GM12878 (cell line): ENCODE measurements around the gene MAP7. TPM values are rescaled to one million over a fixed set of nuclear protein-coding genes. Genes with fewer than 3 reads are reported as not detected.

Experiments used
- ATAC-seq: fragments of 200-7000 bp; cut with Tn5 transposase; 3 replicates; pipeline ENCODE4 v1.9.1; 2020; ENCODE audit warnings: mild to moderate bottlenecking, moderate library complexity
- BruUV-seq: library from RNA; stranded (reverse); fragments of 400-500 nt; replicated peaks from 2 replicates; lab custom pipeline; 2021; lab: Mats Ljungman, UMichigan
- CTCF ChIA-PET: fragments of 300-600 bp; sonication (Branson Sonifier 250); formaldehyde crosslinking; extraction: SDS; loops from one replicate; lab custom pipeline; 2021; ENCODE audit warnings: inconsistent platforms; lab: Yijun Ruan, JAX
- POLR2A ChIA-PET: fragments of 350-600 bp; formaldehyde crosslinking; extraction: SDS; loops from one replicate; lab custom pipeline; 2021; ENCODE audit warnings: inconsistent platforms; lab: Charles Lee
- RAD21 ChIA-PET: fragments of 300-600 bp; sonication (Branson Sonifier 250); formaldehyde crosslinking; loops from one replicate; lab custom pipeline; 2023; ENCODE audit warnings: antibody characterized with exemption; ENCODE audit not compliant: unreplicated experiment; lab: Charles Lee
- SMC1A ChIA-PET: fragments of 300-600 bp; sonication (Branson Sonifier 250); formaldehyde crosslinking; loops from one replicate; lab custom pipeline; 2023; ENCODE audit not compliant: unreplicated experiment, uncharacterized antibody; lab: Charles Lee
- DNase-seq: peaks from one replicate; pipeline ENCODE4 v3.0.0-alpha.2; 2011; ENCODE audit warnings: low read depth, low spot score
- FAIRE-seq: peaks from 3 replicates; lab custom pipeline; 2011; peaks lifted over from hg19 to GRCh38; lab: Jason Lieb, UNC
- H2AFZ ChIP-seq: 2 replicates; pipeline ENCODE4 v1.6.0; 2011; ENCODE audit warnings: low read depth, low read length, control low read depth; ENCODE audit not compliant: control insufficient read depth
- H3K27ac ChIP-seq: 2 replicates; pipeline ENCODE4 v1.5.1; 2011; ENCODE audit warnings: control low read depth; ENCODE audit not compliant: control insufficient read depth, insufficient read depth
- H3K27me3 ChIP-seq, 2 experiments: replicated peaks in 1 of 2; 2 replicates each; pipeline versions ENCODE4 v1.6.0 to v1.6.1; 2011; ENCODE audit warnings: low read length in 1 of 2; ENCODE audit not compliant: control insufficient read depth in 2 of 2, insufficient read depth in 2 of 2
- H3K36me3 ChIP-seq, 2 experiments: 2 replicates each; pipeline ENCODE4 v1.5.1; 2011; ENCODE audit warnings: low read length in 1 of 2; ENCODE audit not compliant: control insufficient read depth in 2 of 2, insufficient read depth in 2 of 2
- H3K4me1 ChIP-seq: 2 replicates; pipeline ENCODE4 v1.6.1; 2011; ENCODE audit warnings: mild to moderate bottlenecking, low read length, moderate library complexity, mixed read lengths; ENCODE audit not compliant: control insufficient read depth, insufficient read depth
- H3K4me2 ChIP-seq: 2 replicates; pipeline ENCODE4 v1.6.0; 2011; ENCODE audit warnings: control low read depth; ENCODE audit not compliant: control insufficient read depth, insufficient read depth
- H3K4me3 ChIP-seq: fragments of 200-600 bp; sonication (generic); 2 replicates; pipeline ENCODE4 v1.5.1; 2016
- H3K79me2 ChIP-seq: 2 replicates; pipeline ENCODE4 v1.6.0; 2011; ENCODE audit warnings: low read length; ENCODE audit not compliant: control insufficient read depth, insufficient read depth
- H3K9ac ChIP-seq: 2 replicates; pipeline ENCODE4 v1.8.0; 2011; ENCODE audit warnings: low read length, control low read depth, mixed read lengths; ENCODE audit not compliant: control insufficient read depth, insufficient read depth
- H3K9me3 ChIP-seq: replicated peaks from 3 replicates; pipeline ENCODE4 v1.5.1; 2011; ENCODE audit warnings: mild to moderate bottlenecking, low read length; ENCODE audit not compliant: control insufficient read depth, insufficient read depth
- H4K20me1 ChIP-seq: 2 replicates; pipeline ENCODE4 v1.6.0; 2011; ENCODE audit not compliant: control insufficient read depth, insufficient read depth
- BCL11A ChIP-seq: IDR thresholded peaks from 2 replicates; pipeline ENCODE4 v1.6.1; 2011; ENCODE audit warnings: low read depth, low read length
- BRCA1 ChIP-seq: IDR thresholded peaks from 2 replicates; pipeline ENCODE4 v1.6.1; 2011; ENCODE audit warnings: low read depth, low read length, improper control_type of control experiment
- CBX5 ChIP-seq: sonication (generic); IDR thresholded peaks from 2 replicates; pipeline ENCODE4 v1.6.1; 2016; ENCODE audit warnings: low read depth, moderate library complexity, mild to moderate bottlenecking, inconsistent platforms
- IKZF2 ChIP-seq, 2 experiments: fragments of 450-650 bp; IDR thresholded peaks; 2 replicates each; pipeline ENCODE4 v1.6.1; 2017; ENCODE audit warnings: mild to moderate bottlenecking in 2 of 2, moderate library complexity in 2 of 2
- MXI1 ChIP-seq: fragments of 150-350 bp; IDR thresholded peaks from 2 replicates; pipeline ENCODE4 v1.6.1; 2011; ENCODE audit warnings: low read depth, mild to moderate bottlenecking, inconsistent platforms, low read length, improper control_type of control experiment
- NFYB ChIP-seq: IDR thresholded peaks from 2 replicates; pipeline ENCODE4 v1.6.1; 2011; ENCODE audit warnings: low read depth, mild to moderate bottlenecking, low read length, improper control_type of control experiment, moderate library complexity; ENCODE audit not compliant: insufficient read depth
- NRF1 ChIP-seq: conservative IDR thresholded peaks from 2 replicates; pipeline ENCODE4 v1.6.1; 2011; ENCODE audit warnings: mild to moderate bottlenecking, low read depth, low read length, improper control_type of control experiment
- SPI1 ChIP-seq: IDR thresholded peaks from 2 replicates; pipeline ENCODE4 v1.6.1; 2011; ENCODE audit warnings: low read depth, mild to moderate bottlenecking, low read length, moderate library complexity, borderline replicate concordance; ENCODE audit not compliant: insufficient read depth
- SREBF1 ChIP-seq: IDR thresholded peaks from 2 replicates; pipeline ENCODE4 v1.6.1; 2012; ENCODE audit warnings: mild to moderate bottlenecking, low read length
- TAF1 ChIP-seq: IDR thresholded peaks from 2 replicates; pipeline ENCODE4 v1.6.1; 2011; ENCODE audit warnings: mild to moderate bottlenecking, low read depth, low read length, borderline replicate concordance
- ZNF207 ChIP-seq: fragments of 450-650 bp; IDR thresholded peaks from 2 replicates; pipeline ENCODE4 v1.6.1; 2014; ENCODE audit warnings: antibody characterized with exemption, mild to moderate bottlenecking, borderline replicate concordance
- ZNF24 ChIP-seq: fragments of 450-650 bp; IDR thresholded peaks from 2 replicates; pipeline ENCODE4 v1.6.1; 2017; ENCODE audit warnings: antibody characterized with exemption, mild to moderate bottlenecking
- ZNF592 ChIP-seq: fragments of 450-650 bp; IDR thresholded peaks from 2 replicates; pipeline ENCODE4 v1.6.1; 2017; ENCODE audit warnings: mild to moderate bottlenecking, moderate library complexity
- ZNF687 ChIP-seq: fragments of 450-650 bp; IDR thresholded peaks from 2 replicates; pipeline ENCODE4 v1.6.1; 2017; ENCODE audit warnings: mild to moderate bottlenecking, moderate library complexity
- WGBS: methylation state at CpG from one replicate; pipeline ENCODE4 v1.1.6; 2016; ENCODE audit warnings: low lambda C conversion rate; ENCODE audit not compliant: insufficient replicate concordance, insufficient coverage; ENCODE audit errors: missing lambda C conversion rate; 5-methylcytosine and 5-hydroxymethylcytosine counted together
- in situ Hi-C: fragments of 300-500 bp; cut with MboI; formaldehyde crosslinking; loops from 9 replicates; pipeline ENCODE4 v1.14.3; 2018; ENCODE audit warnings: mixed read lengths
- intact Hi-C: fragments of 100-400 bp; cut with micrococcal nuclease; formaldehyde crosslinking; loops from one replicate; pipeline ENCODE4 v1.14.2; 2022; ENCODE audit not compliant: unreplicated experiment
- polyA plus RNA-seq, 11 experiments: library from polyadenylated mRNA; depleted of rRNA in 4 of 11; unstranded in 6 of 11; stranded (reverse) in 5 of 11; fragments of >200 nt; fragmentation: Nextera tagmentation in 4 of 11; fragmentation: Illumina TruSeq in 1 of 11; extraction: Ambion mirVana in 4 of 11; extraction: Trizol in 1 of 11; gene quantifications; 1 replicate in 1 of 11; 2 replicates in 10 of 11; pipeline versions ENCODE4 v1.2.1 to v1.2.3, GENCODE V29; 2011 to 2016; ENCODE audit warnings: inconsistent platforms in 2 of 11, missing spikeins in 2 of 11, low read depth in 1 of 11
- total RNA-seq, 4 experiments: library from RNA; depleted of rRNA in 3 of 4; stranded (reverse); fragments of >200 nt in 3 of 4; fragmentation: Illumina TruSeq in 1 of 4; extraction: Trizol in 1 of 4; gene quantifications; 2 replicates each; pipeline versions ENCODE4 v1.2.1 to v1.2.3, GENCODE V29; 2013 to 2021
- TF ChIP-seq, protein P1 (sequence below): IDR thresholded peaks from 2 replicates; pipeline ENCODE4 v1.6.1; 2011; ENCODE audit warnings: mild to moderate bottlenecking, low read depth, low read length, moderate library complexity; ENCODE audit not compliant: insufficient replicate concordance

MAP7 gene
- total and polyA plus RNA-seq, 10 of the 15 experiments (the other 5 are each of a cell fraction or from before 2014, with no cell fraction given): 0.04 to 0.17 (median 0.08) TPM; not detected in 2

- TF ChIP-seq SREBF1 (no peak), MXI1 (no peak)
Measured at GRCh38 chr6:136437246-136437645, 113.0 kb downstream of the MAP7 start (continued).

DNA sequence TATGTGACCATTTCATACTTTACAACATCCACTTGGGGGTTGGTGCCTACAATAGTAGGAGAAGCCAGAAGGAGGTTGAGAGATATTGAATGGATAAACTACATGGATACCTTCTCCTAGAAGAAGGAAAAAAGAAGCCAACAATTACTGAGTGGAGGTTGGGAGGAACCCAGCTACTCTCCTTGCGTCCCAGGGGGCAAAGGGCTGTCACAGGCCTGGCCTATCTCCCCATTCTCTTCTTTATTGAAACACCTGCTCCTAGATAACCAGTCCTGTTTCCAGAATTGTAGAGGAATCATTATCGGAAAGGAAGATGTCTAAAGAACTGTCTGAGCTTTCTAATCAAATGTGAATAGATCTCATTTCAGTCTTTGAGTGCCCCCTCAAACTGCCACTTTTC is 115.1 kb downstream of the MAP7 start:
- no peak for ATAC-seq
- H2AFZ ChIP-seq: no peak overlapping the region
- WGBS: 43% methylated on average over 2 of the region's 2 CpGs
- H3K36me3 ChIP-seq: no peaks in the 10 kb centered on the region
- DNase-seq: no peak
- ChIA-PET POLR2A (interaction anchor here (0.6 kb wide), 2 partner anchors 24 to 98 kb away, joined by 4 read pairs; no protein-coding TSS in a partner anchor), RAD21 (no interaction called here), CTCF (interaction anchor here (0.7 kb wide), 1 partner anchor 1801 kb away, joined by 3 read pairs; no protein-coding TSS in a partner anchor), SMC1A (no interaction called here)
- H3K9ac ChIP-seq: no peak overlapping the region
- H3K27me3 ChIP-seq: peaks cover 0 to 3% of the 10 kb centered on the region in 2 experiments; a peak in 1 of 4 replicates
- H3K4me2 ChIP-seq: no peak overlapping the region
- H3K9me3 ChIP-seq: no peaks in the 10 kb centered on the region
- H3K27ac ChIP-seq: no peak overlapping the region
- H3K4me1 ChIP-seq: no peaks in the 10 kb centered on the region
- H4K20me1 ChIP-seq: no peaks in the 10 kb centered on the region
- H3K4me3 ChIP-seq: no peak overlapping the region
- no peak for FAIRE-seq
- in situ Hi-C loops: no loop called here
- intact Hi-C loops: no loop called here
- no peaks in the 10 kb centered on the region for H3K79me2 ChIP-seq
- no TSS peak for BruUV-seq
- TF ChIP-seq CBX5: no peak
- TF ChIP-seq, protein P1, sequence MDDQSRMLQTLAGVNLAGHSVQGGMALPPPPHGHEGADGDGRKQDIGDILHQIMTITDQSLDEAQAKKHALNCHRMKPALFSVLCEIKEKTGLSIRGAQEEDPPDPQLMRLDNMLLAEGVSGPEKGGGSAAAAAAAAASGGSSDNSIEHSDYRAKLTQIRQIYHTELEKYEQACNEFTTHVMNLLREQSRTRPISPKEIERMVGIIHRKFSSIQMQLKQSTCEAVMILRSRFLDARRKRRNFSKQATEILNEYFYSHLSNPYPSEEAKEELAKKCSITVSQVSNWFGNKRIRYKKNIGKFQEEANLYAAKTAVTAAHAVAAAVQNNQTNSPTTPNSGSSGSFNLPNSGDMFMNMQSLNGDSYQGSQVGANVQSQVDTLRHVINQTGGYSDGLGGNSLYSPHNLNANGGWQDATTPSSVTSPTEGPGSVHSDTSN: no peak
- no peak for TF ChIP-seq ZNF207
- no peak for TF ChIP-seq BCL11A
- no peak for TF ChIP-seq ZNF687
- TF ChIP-seq TAF1: no peak
- no peak for TF ChIP-seq NFYB
- no peak for TF ChIP-seq IKZF2 (IDR thresholded peaks at IDR 0.05)
- TF ChIP-seq ZNF24: no peak
- no peak for TF ChIP-seq NRF1
- TF ChIP-seq SPI1: no peak
- TF ChIP-seq ZNF592: no peak
- no peak for TF ChIP-seq BRCA1
